ENCODE data around the gene OAF.
"Not testable (repeated sequence)": the region's sequence is repeated elsewhere in the genome, so short reads cannot be mapped to it uniquely, and the experiment has no call there.

The OAF gene

GRCh38 chr11:120244476-120245365 is 33.9 kb downstream of the OAF start:
- DNase-seq, result no peak

DNA sequence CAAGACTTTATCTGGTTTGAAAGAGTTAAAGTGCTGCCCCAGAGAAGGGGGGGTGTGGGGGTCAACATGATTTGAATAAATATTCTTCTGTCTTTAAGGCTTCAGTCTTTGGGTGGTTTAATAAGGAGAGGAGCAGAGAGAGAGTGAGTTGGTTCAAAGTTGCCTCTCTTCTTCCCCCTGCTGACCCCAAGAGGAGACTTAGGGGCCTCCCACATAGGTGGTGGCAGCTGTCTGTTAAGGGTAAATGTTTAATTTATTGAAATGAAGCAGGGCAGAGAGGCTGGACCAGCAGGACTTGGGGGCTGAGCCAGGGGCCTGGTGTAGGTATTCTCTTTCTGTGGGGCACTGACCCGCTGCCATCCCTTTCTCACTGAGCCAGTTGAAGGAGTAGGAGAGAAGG is 34.6 kb downstream of the OAF start:
- no peak for DNase-seq

GRCh38 chr11:120248551-120249278 is 37.9 kb downstream of the OAF start:
- no peak for DNase-seq

DNA sequence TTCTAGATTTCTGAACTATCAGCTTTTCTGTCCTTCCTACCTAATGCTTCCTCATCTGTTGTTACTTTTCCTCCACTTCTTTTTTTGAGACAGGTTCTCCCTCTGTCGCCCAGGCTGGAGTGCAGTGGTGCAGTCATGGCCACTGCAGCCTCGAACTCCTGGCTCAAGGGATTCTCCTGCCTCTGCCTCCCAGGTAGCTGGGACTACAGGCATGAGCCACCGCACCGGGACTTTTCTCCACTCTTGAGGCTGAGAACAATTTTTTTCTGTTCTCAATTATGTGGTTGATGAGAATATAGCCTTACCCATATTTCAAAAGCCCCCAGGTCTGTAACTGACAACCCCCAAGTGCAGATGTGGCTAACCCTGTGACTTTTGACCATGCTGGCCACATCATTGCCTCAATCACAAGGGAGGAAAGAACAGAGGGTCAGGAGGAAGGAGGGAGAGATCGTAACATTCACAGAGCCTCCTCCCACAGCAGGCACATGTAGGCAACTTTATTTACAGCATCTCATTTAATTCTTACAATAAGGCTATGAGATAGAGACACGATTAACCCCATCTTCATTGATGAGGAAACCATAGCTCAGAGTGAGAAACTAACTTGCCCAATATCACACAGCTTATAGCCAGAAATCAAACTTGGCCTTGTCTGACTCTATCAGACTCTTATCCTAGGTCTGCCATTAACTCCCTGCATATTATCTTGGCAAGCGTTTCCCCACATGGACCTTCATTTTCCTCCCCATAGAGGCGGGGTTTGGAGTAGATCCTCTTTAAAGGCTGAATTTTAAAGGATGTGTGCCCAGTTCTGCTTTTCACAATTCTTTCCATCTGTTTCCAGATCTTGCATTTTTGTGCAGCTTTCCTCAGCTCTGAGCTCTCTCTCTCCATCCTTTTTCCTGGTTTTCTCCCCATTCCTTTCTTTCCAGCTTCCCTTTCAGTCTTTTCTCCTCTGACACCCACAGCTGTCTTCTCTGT is 38.7 kb downstream of the OAF start:
- DNase-seq, result no peak

DNA sequence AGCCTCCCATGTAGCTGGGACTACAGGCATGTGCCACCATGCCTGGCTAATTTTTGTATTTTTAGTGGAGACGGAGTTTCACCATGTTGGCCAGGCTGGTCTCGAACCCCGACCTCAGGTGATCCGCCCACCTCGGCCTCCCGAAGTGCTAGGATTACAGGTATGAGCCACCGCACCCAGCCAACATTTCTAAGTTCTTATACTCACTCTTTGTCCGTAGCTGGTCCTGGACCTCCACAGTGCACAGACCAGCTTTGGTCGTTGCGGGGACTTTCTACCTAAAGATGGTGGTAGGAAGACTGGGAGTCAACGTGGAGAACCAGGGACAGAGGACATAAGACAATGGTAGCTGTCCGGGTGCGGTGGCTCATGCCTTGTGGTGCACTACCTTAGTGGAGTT is 42.5 kb downstream of the OAF start:
- DNase-seq, result not testable (repeated sequence)

GRCh38 chr11:120254788-120255518 is 44.1 kb downstream of the OAF start:
- no peak for DNase-seq

DNA sequence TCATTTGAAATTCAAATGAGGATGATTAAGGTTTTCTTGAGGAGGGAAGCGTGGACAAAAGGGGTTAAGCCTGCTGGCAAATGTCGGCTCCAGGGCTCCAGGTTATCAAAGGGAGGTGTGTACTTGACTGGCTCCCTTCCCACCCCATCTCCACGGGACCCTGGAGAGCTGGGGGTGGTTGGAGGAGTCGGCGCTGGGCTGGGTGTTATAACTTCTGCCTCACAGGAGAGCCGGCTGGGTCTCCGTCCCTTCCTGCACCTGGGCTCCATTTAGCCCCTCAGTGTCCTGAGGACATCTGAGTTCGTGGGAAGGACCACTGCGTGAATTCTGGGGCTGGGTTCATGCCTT is 44.7 kb downstream of the OAF start:
- no peak for DNase-seq

GRCh38 chr11:120256178-120256577 is 45.3 kb downstream of the OAF start:
- DNase-seq, result no peak

DNA sequence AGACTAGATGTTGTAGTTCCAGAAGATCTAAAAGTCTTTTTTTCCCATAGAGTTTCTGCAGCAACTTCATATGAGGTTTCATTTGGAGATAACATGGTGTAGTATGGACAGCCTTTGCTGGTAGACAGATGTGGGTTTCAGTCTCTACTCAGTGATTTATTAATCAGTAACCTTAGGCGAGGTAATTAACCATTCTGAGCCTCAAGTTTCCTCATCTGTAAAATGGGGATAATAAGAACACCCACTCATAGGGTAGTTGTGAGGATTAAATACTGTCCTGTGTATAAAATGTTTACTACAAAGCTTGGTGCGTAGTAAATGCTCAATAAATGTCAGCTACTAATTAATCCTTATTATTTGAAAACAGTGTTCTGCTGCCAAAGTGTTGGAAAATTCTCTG is 45.9 kb downstream of the OAF start:
- DNase-seq, result no peak

DNA sequence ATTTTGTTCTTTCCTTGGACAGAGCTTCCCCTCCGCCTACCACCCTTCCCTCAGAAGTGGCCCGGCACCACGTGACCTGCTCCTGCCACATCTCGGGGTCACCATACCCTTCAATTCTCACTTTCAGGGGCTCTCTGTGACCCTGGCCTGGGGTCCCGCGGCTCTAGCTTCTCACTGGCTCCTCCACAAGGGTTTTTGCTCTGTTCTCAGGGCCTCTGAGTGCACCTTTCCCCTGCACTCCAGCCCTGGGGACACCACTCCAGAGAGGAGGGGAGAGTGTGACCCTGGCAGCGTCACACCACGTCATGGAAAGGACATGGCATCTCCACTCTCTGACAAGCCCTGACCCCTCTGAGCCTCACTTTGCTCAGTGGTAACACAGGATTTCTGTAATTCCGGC is 46.5 kb downstream of the OAF start:
- no peak for DNase-seq

DNA sequence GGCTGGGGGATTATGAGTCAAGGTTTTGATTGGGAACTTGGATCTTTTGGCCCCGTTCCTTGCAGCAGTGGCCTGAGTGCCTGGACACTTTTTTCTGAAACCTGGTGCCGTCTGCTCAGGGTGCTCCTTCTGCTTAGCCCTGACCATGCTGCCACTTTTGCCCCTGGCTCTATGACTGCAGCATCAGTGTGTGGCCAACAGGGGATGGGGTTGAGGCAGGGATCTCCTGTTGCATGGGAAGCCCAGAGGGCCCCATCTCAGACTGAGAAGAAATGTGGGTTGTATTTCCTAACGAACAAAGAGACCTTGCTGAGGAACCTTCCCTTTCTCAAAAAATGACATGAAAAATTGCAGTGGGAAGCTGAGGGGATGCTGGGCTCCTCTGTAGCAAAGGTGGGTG is 47.8 kb downstream of the OAF start:
- no peak for DNase-seq

GRCh38 chr11:120259241-120259640 is 48.4 kb downstream of the OAF start:
- DNase-seq, result no peak

DNA sequence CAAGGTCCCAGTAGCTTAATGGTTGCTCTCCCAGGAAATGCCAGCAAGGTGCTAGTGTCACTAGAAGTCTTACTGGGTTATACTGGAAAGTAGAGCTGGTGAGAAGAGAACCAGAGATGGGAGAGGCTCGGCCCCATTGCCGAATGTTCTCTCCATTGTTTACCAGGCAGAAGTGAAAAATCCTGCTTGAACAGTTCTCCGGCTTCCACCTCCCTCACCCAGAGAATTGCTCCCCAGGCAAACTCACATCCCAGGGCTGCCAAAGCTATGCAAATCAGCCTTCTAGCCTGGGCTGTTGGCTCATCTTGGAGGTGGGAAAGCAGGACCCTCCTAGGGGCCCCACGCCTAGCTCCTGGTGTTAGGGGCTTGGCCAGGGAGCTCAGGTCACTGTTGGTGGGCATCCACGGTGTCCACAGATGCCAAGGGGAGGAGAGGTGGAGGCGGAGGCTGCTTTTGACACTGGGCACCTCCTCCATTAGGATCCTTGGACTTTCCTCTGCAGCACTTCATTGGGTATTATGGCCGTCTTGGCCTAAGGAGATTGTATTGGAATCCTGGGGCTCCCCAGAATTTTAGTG is 49.2 kb downstream of the OAF start:
- DNase-seq, result no peak

DNA sequence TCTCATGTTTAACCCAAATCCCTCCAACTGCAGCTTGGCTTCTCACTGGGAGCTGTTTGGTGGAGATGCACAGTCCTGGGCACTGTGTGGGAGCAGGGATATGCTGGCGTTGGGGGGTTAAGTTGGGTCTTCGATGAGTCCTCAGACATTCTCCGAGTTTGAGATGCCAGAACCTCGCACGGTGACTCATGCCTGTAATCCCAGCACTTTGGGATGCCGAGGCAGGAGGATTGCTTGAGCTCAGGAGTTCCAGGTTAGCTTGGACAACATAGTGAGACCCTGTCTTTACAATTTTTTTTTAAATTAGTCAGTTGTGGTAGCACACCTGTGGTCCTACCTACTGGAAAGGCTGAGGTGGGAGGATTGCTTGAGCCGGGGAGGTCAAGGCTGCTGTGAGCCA is 49.8 kb downstream of the OAF start:
- no peak for DNase-seq

DNA sequence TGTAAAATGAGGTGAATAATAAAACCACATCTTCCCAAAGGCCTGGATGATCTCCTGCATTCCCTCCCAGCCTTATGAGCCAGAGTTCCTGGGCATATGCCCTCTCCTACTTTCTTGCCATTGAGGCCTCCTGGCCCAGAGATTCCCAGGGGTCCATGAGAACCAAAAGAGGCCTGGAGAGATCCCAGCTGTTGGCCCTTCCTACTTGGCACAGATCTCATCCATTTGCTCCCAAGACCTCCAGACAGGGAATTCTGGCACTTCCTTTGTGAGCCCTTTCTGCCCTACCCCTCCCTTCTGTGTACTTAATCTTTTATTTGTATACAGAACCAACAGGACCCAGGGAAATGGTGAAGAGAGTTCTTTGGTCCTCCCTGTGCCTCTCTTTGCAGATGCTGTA is 50.5 kb downstream of the OAF start:
- no peak for DNase-seq

DNA sequence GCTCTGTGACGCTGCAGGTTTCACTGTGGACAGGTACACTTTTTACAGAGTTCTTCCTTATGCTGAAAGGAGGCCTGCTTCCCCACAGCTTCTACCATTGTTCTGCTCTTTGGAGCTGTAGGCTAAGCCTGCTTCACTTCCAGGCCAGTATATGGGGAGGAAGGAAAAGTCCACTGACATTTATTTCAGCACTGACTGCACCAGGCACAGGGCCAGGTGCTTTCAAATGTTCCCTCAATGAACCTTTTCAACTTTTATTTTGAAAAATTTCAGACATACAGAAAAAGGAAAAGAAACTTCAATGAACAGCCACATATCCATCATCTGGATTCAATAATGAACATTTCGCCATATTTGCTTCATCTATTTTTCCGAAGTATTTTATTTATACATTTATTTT is 51.1 kb downstream of the OAF start:
- DNase-seq, result no peak

DNA sequence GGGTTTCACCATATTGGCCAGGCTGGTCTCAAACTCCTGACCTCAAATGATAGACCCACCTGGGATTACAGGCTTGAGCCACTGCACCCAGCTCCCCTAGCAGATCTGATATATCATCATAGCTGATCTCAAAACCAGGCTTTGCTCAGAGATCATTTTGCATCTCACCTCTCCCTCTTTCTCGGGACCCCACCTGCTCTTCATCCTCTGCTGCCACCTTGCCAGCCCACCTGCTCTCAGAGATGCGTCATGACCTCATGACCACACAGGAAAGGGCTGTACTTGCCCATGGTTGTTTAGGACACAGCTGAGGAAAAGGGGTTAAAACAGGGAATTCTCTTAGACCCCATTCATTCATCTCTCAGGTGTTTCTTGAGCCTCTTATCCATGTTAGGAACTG is 56.5 kb downstream of the OAF start:
- no peak for DNase-seq

GRCh38 chr11:120268686-120269085 is 57.9 kb downstream of the OAF start:
- DNase-seq, result no peak

DNA sequence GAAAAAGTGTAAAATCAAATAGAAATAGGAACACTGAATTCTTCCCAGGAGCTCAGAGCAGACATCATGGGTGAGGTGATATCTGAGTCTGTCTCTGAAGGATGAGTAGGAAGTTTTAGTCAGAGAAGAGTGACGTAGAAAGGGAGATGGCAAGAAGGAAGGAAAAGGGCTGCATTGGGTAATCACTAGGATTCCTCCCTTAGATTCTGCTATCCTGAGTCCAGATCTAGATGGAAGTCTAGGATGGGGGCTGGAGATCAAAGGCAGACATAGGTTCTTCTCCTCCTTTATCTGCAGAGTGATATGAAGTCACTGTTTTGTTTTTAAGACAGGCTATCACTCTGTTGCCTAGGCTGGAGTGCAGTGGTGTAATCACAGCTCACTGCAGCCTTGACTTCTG is 59.6 kb downstream of the OAF start:
- DNase-seq, result no peak

DNA sequence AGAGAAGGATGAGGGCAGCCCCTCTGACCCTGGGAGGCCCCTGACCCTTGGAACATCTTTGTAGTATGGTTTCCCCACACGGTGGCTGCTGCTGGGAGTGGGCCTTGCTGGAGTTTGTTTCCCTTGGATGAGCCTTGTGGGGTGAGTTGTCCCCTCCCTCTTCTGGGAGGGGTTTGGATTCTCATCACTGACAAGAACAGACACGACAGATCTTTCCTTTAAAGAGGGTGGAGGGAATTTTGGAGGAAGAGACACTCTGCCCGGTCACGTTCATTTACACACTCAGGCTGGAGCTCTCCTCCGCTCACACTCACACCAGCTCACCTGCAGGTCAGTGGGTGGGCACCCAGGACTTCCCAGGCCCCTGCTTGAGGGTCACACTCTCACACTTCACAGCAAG is 60.8 kb downstream of the OAF start:
- no peak for DNase-seq

- DNase-seq, result no peak
Measured at GRCh38 chr11:120272303-120272702, 61.5 kb downstream of the OAF start.

GRCh38 chr11:120273432-120273831 is 62.6 kb downstream of the OAF start:
- no peak for DNase-seq
